NCI-H1436 treated with DMSO at 0.1 percent for 48 hours (cell line): ENCODE measurements around the gene ITGB3.

Experiments used
- DNase-seq: peaks from one replicate; lab custom pipeline; 2025; lab: John Stamatoyannopoulos, UW

Gene ITGB3

DNA sequence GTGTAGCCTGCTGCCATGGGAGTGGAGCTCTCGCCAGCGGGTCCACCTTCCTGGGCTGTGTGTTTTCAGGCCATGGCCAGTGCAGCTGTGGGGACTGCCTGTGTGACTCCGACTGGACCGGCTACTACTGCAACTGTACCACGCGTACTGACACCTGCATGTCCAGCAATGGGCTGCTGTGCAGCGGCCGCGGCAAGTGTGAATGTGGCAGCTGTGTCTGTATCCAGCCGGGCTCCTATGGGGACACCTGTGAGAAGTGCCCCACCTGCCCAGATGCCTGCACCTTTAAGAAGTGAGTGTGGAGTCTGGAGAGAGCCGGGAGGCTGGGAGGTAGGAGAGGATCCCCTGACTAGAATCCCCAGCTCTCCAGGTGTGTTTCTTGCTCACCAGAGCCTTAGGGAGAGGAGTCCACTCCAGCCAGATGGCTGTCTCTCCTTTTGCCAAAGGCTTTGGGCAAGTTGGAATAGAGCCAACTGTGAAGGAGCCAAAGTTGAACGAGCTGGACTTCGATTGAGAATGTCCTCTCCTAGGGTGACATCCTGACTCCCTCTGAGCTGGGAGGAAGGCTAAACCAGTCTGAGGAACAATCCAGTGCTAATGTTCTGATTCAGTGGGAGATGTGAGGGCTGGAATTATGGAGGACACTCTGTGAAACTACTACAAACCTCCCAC lies 45.7 kb downstream of the ITGB3 start:
- DNase-seq = no peak

DNA sequence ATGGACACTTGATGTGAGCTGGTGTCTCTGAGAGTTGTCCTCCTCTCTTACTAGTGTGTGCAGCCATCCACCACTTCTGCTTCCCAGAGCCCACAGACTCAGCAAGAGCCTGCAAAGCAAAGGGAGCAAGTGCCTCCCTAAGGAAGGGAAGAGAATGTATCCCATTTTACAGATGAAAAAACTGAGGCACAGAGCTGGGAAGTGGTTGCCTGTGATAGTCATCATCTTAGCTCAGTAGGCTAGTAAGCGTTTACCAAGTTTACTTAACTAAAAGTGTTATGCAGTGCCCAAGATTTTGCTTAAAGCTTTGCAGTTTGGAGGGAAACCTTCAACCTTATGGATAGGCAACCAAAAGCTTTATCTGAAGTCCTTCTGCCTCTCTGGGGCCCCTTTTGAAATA lies 47.1 kb downstream of the ITGB3 start:
- DNase-seq = no peak

- DNase-seq = no peak
Measured at GRCh38 chr17:47301161-47301560, 47.5 kb downstream of the ITGB3 start.

- no peak for DNase-seq
Measured at GRCh38 chr17:47301831-47302230, 48.2 kb downstream of the ITGB3 start.

- no peak for DNase-seq
Measured at GRCh38 chr17:47304186-47304585, 50.6 kb downstream of the ITGB3 start.

DNA sequence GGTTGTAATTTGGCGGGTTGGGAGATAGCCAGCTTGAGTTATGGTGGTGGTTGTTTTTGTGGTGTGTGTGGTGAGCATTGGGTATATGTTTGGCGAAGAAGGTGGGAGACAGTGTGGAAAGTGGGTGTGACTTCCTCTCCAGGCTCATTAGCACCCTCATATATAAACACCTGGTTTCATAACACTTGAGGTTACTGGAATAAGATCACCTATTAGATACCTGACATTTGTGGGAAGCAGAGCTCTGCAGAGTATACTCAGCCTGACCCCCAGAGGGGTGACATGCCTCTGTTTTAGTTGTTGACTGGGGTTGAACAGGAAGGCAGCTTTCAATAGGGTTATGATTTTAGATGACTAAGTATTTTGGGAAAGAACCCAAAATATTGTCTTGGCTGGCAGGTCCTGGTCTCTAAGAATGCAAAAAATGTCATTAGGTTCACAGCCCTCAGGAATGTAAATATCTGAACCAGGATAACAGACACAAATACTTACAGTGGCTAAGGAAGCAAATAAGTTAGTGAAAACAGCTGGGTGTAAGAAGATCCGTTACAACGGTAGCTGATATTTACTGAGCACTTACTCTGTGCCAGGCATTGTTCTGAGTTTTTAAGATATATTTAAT lies 51.8 kb downstream of the ITGB3 start:
- no peak for DNase-seq

DNA sequence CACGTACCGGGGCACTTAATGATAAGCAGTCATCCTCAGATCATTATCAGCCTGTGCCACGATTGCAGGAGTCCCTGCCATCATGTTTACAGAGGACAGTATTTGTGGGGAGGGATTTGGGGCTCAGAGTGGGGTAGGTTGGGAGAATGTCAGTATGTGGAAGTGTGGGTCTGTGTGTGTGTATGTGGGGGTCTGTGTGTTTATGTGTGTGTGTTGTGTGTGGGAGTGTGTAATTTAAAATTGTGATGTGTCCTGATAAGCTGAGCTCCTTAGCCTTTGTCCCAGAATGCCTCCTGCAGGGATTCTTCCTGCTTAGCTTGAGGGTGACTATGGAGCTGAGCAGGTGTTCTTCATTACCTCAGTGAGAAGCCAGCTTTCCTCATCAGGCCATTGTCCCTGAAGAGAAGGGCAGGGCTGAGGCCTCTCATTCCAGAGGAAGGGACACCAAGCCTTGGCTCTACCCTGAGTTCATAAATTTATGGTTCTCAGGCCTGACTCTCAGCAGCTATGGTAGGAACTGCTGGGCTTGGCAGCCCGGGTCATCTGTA lies 56.6 kb downstream of the ITGB3 start:
- DNase-seq = no peak

DNA sequence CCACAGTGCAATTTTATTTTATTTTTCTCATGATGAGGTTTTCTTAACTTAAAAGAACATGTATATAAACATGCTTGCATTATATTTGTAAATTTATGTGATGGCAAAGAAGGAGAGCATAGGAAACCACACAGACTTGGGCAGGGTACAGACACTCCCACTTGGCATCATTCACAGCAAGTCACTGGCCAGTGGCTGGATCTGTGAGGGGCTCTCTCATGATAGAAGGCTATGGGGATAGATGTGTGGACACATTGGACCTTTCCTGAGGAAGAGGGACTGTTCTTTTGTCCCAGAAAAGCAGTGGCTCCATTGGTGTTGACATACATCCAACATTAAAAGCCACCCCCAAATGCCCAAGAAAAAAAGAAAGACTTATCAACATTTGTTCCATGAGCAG lies 57.8 kb downstream of the ITGB3 start:
- DNase-seq = no peak

- peak; percentile 48 for DNase-seq
Measured at GRCh38 chr17:47315451-47316266, 62.0 kb downstream of the ITGB3 start.

DNA sequence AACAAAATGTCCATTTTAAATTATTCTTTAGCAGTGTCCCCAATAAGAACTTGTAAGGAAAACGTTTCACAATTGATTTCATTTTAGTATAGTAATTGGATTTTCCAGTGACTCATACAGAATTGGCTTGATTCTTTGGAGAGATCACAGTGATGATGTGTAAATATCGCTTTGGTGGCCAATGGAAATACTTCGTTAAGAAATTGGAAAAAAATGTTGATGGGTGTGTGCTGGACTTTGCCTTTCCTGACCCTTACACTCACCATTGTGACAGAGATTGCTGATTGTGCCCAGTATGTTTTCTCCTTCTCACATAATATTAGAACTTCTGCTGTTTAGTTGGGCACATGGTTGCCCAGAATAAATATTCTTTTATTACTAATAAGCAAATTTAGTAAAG lies 62.7 kb downstream of the ITGB3 start:
- DNase-seq = no peak

- no peak for DNase-seq
Measured at GRCh38 chr17:47317119-47317518, 63.5 kb downstream of the ITGB3 start.

DNA sequence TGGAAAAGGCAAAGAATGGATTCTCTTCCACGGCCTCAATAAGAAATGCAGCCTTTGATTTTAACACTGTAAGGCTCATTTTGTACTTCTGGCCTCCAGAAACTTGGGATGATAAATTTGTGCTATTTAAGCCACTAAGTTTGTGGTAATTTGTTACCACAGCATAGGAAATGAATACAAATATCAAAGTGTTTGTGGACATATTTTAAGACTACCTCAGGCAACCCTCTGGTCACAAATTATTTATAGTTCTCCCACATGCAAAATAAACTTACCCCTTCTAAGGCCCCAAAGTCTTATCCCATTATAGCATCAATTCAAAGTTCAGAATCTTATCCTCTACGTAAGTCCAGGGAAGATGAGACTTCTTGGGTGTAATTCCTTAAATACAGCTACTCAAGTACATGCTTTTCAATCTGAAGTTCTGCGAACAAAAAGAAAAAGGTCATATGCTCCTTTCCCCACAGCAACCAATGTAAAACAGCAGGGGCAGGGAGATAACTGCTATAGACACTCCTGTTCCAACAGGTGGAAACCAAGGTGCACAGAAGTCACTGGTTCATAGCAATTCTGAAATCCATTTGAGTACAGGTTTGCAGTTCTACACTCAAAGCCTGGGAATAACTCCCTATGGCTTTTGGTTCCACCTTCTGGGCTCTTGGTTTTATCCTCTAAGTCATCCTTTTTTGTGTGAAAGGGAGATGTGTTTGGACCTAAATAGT lies 64.7 kb downstream of the ITGB3 start:
- no peak for DNase-seq

- no peak for DNase-seq
Measured at GRCh38 chr17:47320879-47321502, 67.4 kb downstream of the ITGB3 start.

GRCh38 chr17:47323382-47324223 lies 70.0 kb downstream of the ITGB3 start, which contains the start of gene EFCAB13:
Gene EFCAB13, plus strand, starts transcription at chr17:47323955. Its CDS starts 4,399 bp downstream, at chr17:47328354.
- DNase-seq = peak; percentile 64

GRCh38 chr17:47324224-47325020 lies 70.8 kb downstream of the ITGB3 start:
- DNase-seq = peak; percentile 64

GRCh38 chr17:47325176-47325575 lies 71.5 kb downstream of the ITGB3 start:
- DNase-seq = no peak

- DNase-seq = no peak
Measured at GRCh38 chr17:47330548-47330947, 76.9 kb downstream of the ITGB3 start.

DNA sequence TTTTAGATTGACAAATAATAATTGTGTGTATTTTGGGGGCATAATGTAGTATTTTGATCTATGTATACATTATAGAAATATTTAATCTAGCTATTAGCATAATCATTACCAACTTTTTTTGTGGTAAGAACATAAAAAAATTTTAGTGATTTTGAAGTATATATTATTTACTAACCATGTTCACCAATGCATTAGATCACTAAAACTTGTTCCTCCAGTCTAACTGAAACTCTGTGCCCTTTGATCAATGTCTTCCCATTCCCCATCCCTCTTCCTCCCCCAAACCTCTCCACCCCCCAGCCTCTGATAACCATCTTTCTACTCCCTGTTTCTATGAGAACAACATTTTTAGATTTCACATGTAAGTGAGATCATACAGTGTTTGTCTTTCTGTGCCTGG lies 78.7 kb downstream of the ITGB3 start:
- no peak for DNase-seq

GRCh38 chr17:47335101-47335936 lies 81.7 kb downstream of the ITGB3 start:
- no peak for DNase-seq
